Activated CD8-positive, alpha-beta memory T cell treated with anti-CD3 and anti-CD28 coated beads, Interleukin-2, amount 50 U/mL, for 24 hours (primary cell): ENCODE measurements around the gene SPACA5.
"Not testable (repeated sequence)": the region's sequence is repeated elsewhere in the genome, so short reads cannot be mapped to it uniquely, and the experiment has no call there.

Source experiments
- DNase-seq: peaks from one replicate; pipeline ENCODE4 v3.0.0-alpha.2; 2020; ENCODE audit errors: extremely low read depth

SPACA5 gene

DNA sequence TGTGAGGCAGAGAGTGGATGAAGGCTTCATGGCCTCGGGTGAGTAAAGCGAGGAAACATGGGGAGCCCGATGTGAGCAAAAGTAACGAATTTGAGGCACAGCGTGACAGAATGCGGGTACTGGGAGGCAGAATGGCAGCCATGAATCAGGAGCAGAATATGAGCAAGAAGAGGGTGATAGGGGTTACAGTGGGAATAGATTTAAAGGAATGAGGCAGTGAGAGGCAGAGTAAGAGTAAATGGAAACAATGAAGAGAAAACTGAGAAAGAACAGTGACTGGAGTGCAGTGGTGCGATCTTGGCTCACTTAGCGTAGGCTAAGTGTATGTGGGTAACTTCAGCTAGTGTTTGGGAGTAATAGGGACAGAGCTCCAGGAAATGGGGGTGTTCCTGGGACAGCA is at the start of gene SPACA5:
Gene SPACA5, plus strand, starts transcription at position 301 of the 400 bp plus-strand sequence. CDS start 815 bp downstream, outside the sequence.
- DNase-seq = not testable (repeated sequence)

DNA sequence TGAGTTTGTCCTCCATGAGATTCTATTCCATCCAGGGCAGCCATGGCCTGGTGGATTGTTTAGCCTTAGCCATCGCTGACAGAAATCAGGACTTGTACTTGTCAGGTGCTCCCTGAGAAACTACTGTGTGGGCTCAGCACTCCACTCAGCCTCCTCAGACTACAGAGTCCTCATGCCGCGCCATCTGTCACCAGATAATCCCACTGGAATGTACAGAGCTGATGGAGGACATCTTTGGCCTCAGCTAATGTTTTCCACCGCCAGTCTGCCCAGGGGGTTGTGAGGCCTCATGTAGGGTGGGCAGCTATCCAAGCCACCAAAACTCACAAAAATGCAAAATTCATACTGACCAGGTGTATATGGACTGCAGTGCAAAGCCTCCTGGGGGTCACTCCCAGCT is 48.6 kb upstream of the SPACA5 start:
- not testable (repeated sequence) for DNase-seq

- DNase-seq = no peak
Observed at GRCh38 chrX:47958761-47959342, 47.9 kb upstream of the SPACA5 start.

GRCh38 chrX:47960406-47960805 is 46.4 kb upstream of the SPACA5 start:
- DNase-seq = no peak

- DNase-seq = not testable (repeated sequence)
Observed at GRCh38 chrX:47961830-47962229, 45.0 kb upstream of the SPACA5 start.

GRCh38 chrX:47965526-47965925 is 41.3 kb upstream of the SPACA5 start:
- DNase-seq = not testable (repeated sequence)

- no peak for DNase-seq
Observed at GRCh38 chrX:47973235-47973634, 33.6 kb upstream of the SPACA5 start.

DNA sequence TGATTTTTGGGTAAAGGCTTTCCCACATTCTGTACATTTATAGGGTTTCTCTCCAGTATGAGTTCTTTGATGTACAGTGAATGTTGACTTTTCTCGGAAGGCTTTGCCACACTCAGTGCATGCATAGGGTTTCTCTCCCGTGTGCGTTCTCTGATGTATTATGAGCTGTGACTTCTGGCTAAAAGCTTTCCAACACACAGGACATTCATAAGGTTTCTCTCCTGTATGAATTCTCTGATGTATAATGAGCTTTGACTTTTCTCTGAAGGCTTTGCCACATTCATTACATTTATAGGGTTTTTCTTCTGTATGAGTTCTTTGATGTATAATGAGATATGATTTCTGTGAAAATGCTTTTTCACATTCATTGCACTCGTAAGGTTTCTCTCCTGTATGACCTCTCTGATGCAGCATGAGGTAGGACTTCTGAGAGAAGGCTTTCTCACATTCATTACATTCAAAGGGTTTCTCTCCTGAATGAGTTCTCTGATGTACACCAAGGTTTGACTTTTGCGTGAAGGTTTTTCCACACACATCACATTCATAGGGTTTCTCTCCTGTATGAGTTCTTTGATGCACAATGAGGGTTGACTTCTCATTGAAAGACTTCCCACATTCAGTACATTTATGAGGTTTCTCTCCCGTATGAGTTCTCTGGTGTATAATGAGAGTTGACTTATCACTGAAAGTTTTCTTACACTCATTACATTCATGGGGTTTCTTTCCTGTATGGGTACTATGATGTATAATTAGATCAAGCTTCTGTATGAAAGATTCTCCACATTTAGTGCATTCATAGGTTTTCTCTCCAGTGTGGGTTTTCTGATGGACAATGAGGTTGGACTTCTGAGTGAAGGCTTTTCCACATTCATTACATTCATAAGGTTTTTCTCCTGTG is 30.3 kb upstream of the SPACA5 start:
- no peak for DNase-seq

GRCh38 chrX:47991263-47992094 is 15.3 kb upstream of the SPACA5 start:
- DNase-seq = no peak

- DNase-seq = no peak
Observed at GRCh38 chrX:47992095-47992380, 14.8 kb upstream of the SPACA5 start.

GRCh38 chrX:47992669-47993068 is 14.1 kb upstream of the SPACA5 start:
- DNase-seq = no peak

DNA sequence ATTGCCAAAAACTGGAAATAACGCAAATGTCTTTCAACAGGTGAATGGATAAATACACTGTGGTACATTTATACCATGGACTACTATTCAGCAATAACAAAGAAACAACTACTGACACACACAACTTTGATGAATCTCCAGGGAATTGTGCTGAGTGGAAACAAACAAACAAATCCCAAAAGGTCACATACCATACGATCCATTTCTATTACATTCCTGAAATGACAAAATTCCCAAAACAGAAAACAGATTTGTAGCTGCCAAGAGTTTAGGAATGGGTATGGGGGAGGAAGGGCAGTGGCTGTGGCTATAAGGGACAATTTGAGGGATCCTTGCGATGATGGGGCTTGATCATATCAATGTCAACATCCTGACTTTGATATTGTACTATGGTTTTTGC is 5.5 kb upstream of the SPACA5 start:
- no peak for DNase-seq

DNA sequence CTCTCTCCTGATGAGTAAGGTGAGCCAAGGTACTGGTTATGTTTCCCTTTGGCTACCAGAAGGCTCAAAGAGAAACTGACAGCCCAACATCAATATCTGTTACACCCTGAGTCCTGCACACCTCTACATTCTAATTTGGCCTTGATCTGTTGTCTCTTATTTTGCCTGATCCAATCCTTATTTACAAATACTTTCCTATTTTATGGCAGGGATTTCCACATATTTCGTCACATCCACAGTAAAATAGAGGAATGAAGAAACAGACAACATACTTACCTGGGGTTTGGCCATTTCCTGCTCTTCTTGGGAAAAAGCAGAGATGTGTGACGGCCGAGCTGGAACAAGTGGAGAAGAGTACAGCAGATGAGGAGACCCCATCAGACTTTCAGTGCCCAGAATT is 4.5 kb upstream of the SPACA5 start:
- no peak for DNase-seq

DNA sequence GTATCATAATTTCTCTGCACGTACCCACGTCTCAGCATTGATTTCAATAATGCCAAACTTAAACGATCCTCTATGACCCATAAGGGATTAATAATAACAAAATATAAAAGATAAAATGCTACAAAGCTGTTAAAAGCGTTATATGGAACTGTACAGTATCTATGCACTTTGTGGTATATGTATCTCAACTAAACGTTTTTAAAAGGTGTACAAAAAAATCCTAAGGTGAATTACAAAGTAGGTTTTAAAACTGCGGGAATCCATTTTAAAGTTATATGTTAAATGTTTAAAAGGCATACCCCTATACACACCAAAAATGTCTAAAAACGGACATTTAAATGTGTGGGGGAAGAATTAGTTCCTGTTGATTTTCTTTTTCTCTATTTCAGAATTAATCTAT is 3.9 kb upstream of the SPACA5 start:
- DNase-seq = no peak

- no peak for DNase-seq
Observed at GRCh38 chrX:48003367-48003757, 3.4 kb upstream of the SPACA5 start.

DNA sequence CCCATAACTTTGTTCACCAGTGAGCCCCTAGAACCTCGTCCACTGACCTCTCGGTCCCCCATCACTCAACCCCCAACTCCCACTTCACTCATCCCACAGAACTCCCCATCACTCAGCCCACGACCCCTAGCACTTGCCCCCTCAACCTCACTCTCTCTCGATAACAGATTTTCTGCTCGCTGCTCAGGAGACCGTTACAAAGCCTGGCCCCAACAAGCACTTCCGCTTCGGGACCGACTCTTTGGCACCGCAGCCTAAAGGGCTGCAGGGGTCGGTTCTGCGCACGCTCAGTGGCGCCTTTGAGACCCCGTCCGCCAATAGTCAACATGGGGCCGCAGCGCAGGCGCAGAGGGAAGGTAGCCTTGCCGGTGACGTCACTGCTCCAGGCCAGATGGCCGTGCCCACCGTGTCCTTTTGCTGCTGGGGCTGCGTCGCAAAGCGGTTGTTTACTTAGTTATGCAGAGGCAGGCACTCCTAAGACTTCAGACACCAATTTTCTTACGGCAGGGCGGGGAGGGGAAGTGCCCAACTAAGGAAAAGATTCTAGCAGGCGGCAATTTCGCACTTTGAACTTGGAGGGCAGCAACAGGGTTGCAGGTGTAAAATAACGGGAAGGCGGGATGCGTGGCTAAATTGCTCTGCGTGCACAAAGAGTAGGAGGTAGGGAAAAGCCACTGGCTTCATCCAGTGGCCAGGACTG is 2.9 kb upstream of the SPACA5 start, which contains the start of gene ZNF182:
Gene ZNF182, minus strand, starts transcription at position 232 of the 700 bp plus-strand sequence. CDS start 1,380 bp downstream, outside the sequence.
- DNase-seq = peak; percentile 86

DNA sequence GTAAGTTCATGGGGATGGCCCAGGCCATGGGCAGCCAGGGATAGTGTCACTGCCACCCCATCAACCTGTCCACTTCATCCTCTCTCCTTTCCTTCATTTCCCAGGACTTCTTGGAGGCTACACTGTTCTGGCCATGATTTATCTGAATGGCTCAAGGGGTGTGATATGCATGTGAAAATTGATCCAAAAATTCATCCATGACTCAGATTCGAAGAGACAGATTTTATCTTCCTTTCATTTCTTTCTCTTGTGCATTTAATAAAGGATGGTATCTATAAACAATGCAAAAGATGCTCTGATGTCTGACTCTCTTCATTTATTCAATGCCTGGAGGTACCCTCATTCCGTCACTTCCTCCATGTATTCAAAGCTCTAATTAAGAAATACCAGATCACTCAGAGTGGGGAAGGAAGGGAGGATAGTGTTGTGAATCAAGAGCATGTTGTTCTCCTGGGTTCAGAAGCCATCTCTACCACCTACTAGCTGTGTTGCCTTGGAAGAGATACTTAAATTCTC is 2.7 kb downstream of the SPACA5 start:
- not testable (repeated sequence) for DNase-seq

GRCh38 chrX:48016583-48017310 is 10.0 kb downstream of the SPACA5 start:
- DNase-seq = not testable (repeated sequence)

DNA sequence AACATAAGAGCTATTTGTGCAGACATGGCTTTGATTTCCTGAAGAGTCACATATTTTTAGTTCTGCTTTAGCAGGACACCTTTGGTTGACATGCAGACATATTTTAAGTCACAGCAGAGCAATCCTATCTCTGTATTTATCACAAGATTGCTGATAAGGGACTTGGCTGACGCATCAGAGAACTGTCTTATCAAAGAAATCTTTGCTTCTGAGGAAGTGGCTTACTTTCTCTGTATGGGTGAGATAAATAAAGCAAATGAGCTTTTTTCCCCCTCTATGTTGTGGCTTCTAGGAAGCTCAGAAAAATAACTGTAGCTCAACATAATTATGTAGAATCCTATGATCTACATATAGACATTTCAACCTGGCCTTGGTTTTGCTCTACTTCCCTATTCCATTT is 13.1 kb downstream of the SPACA5 start:
- DNase-seq = not testable (repeated sequence)

- DNase-seq = not testable (repeated sequence)
Observed at GRCh38 chrX:48020472-48020871, 13.7 kb downstream of the SPACA5 start.
